Calu3 (cell line): Measurements from ENCODE around the gene CRY1. TPM values are rescaled to one million over a fixed set of nuclear protein-coding genes. Genes with fewer than 3 reads are reported as not detected.

Source experiments
- Bru-seq: library from RNA; stranded (reverse); fragments of 400-500 nt; gene quantifications from one replicate; lab custom pipeline; 2021; lab: Mats Ljungman, UMichigan
- BruChase-seq, 2 experiments: library from RNA; stranded (reverse); fragments of 400-500 nt; gene quantifications; one replicate each; lab custom pipeline; 2021; lab: Mats Ljungman, UMichigan
- BruUV-seq: library from RNA; stranded (reverse); fragments of 400-500 nt; replicated peaks from 2 replicates; lab custom pipeline; 2021; lab: Mats Ljungman, UMichigan
- CTCF ChIA-PET: fragments of 300-600 bp; sonication (Branson Sonifier 250); formaldehyde crosslinking; loops from one replicate; lab custom pipeline; 2022; ENCODE audit warnings: antibody characterized with exemption; lab: Charles Lee
- DNase-seq: peaks from one replicate; pipeline ENCODE4 v3.0.0; 2022
- H3K27ac Mint-ChIP-seq: one replicate; pipeline ENCODE4 v1.8.0; 2022; ENCODE audit warnings: mixed read lengths; ENCODE audit not compliant: unreplicated experiment
- H3K27me3 Mint-ChIP-seq: one replicate; pipeline ENCODE4 v1.8.0; 2022; ENCODE audit warnings: mixed read lengths; ENCODE audit not compliant: unreplicated experiment
- H3K36me3 Mint-ChIP-seq: one replicate; pipeline ENCODE4 v1.8.0; 2022; ENCODE audit warnings: mild to moderate bottlenecking, moderate library complexity, mixed read lengths; ENCODE audit not compliant: insufficient read depth, unreplicated experiment
- H3K4me1 Mint-ChIP-seq: one replicate; pipeline ENCODE4 v1.8.0; 2022; ENCODE audit warnings: mild to moderate bottlenecking, low read depth, mixed read lengths; ENCODE audit not compliant: unreplicated experiment
- H3K4me3 Mint-ChIP-seq: one replicate; pipeline ENCODE4 v1.8.0; 2022; ENCODE audit warnings: mild to moderate bottlenecking, low read depth, moderate library complexity, mixed read lengths; ENCODE audit not compliant: unreplicated experiment
- H3K9me3 Mint-ChIP-seq: one replicate; pipeline ENCODE4 v1.8.0; 2022; ENCODE audit warnings: low read depth, mixed read lengths; ENCODE audit not compliant: unreplicated experiment
- CTCF ChIP-seq: fragments of 200-600 bp; IDR thresholded peaks from one replicate; pipeline ENCODE4 v1.8.0; 2022; ENCODE audit warnings: antibody characterized with exemption; ENCODE audit not compliant: unreplicated experiment
- intact Hi-C: fragments of 100-400 bp; cut with micrococcal nuclease; formaldehyde crosslinking; loops from one replicate; pipeline ENCODE4 v1.10.0; 2022; ENCODE audit not compliant: unreplicated experiment
- long read RNA-seq: library from polyadenylated mRNA; stranded (forward); transcript quantifications from one replicate; pipeline ENCODE4 v2.0.0, GENCODE V29; 2022
- total RNA-seq: library from RNA; stranded (reverse); gene quantifications from 2 replicates; pipeline ENCODE4 v1.2.3, GENCODE V29; 2022

CRY1 gene
- 17.1 and 19.7 TPM in 2 replicates for total RNA-seq
- percentile 71 among the genes with signal in this experiment for Bru-seq, nascent RNA
- percentile 60 among the genes with signal in this experiment for BruChase-seq, experiment 1, labeled RNA remaining after a 6-hour chase
- BruChase-seq, experiment 2, labeled RNA remaining after a 2-hour chase, result percentile 53 among the genes with signal in this experiment
- long read RNA-seq, transcript CRY1-201 (13 exons, 3,267 nt), result major isoform, 27 of 33 reads
- long read RNA-seq, partial matches to known transcripts, result 5 of 33 reads
- long read RNA-seq, other reads (novel, unspliced or antisense), result 1 of 33 reads

GRCh38 chr12:107093417-107094182 lies at the start of gene CRY1:
Gene CRY1, minus strand, starts transcription at chr12:107093549. Its CDS starts 588 bp downstream, at chr12:107092961.
- no TSS peak for BruUV-seq
- no peaks in the 10 kb centered on the region for H3K36me3 Mint-ChIP-seq
- intact Hi-C loops, result loop anchor here (5.0 to 10.0 kb wide), 3 partner anchors 66 to 1211 kb away; no protein-coding TSS in a partner anchor
- peaks cover 6% of the 10 kb centered on the region for H3K9me3 Mint-ChIP-seq
- peak; percentile 98 for DNase-seq
- peaks cover 18% of the 10 kb centered on the region for H3K27me3 Mint-ChIP-seq
- H3K27ac Mint-ChIP-seq, result no peak within 1 kb of the TSS
- CTCF ChIA-PET, result interaction anchor here (0.6 to 1.3 kb wide), 2 partner anchors 11 to 636 kb away, joined by 3 to 11 read pairs; no protein-coding TSS in a partner anchor
- TF ChIP-seq CTCF, result no peak
- no peaks in the 10 kb centered on the region for H3K4me1 Mint-ChIP-seq
- no peak within 1 kb of the TSS for H3K4me3 Mint-ChIP-seq

DNA sequence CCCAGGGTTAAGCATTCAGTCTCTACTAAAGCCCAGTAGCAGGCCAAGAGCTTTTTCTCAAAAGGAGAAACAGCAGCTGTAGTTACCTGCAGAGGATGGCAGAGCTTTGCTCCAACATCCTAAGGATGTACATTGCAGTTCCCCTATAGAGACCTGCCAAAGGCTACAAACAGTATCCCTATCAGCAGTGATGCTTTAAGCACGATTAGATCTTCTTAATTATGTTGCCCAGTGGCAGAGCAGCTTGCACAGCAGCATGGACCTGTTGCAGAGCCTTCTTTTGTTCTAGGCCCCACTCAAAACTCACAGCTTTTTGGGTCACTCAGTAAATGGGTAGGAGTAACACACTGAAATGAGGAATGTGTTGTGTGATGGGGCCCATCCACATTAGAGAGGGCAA lies 46.4 kb upstream of the CRY1 start:
- H3K9me3 Mint-ChIP-seq, result no peaks in the 10 kb centered on the region
- no peaks in the 10 kb centered on the region for H3K4me1 Mint-ChIP-seq
- no peak for DNase-seq
- H3K36me3 Mint-ChIP-seq, result no peaks in the 10 kb centered on the region
- intact Hi-C loops, result no loop called here
- H3K4me3 Mint-ChIP-seq, result no peak overlapping the region
- no TSS peak for BruUV-seq
- no peak overlapping the region for H3K27ac Mint-ChIP-seq
- CTCF ChIA-PET, result no interaction called here
- no peak for TF ChIP-seq CTCF
- H3K27me3 Mint-ChIP-seq, result peaks cover 43% of the 10 kb centered on the region

- Mint-ChIP-seq H3K4me3 (no peak overlapping the region), H3K27me3 (peaks cover 37% of the 10 kb centered on the region), H3K9me3 (no peaks in the 10 kb centered on the region), H3K36me3 (no peaks in the 10 kb centered on the region), H3K27ac (no peak overlapping the region), H3K4me1 (no peaks in the 10 kb centered on the region)
- TF ChIP-seq CTCF, result no peak
- no TSS peak for BruUV-seq
- intact Hi-C loops, result no loop called here
- CTCF ChIA-PET, result no interaction called here
- no peak for DNase-seq
These were observed 45.6 kb upstream of the CRY1 start for GRCh38 chr12:107138990-107139389.

- CTCF ChIA-PET, result no interaction called here
- peaks cover 41% of the 10 kb centered on the region for H3K27me3 Mint-ChIP-seq
- H3K36me3 Mint-ChIP-seq, result no peaks in the 10 kb centered on the region
- BruUV-seq, result no TSS peak
- no peak for DNase-seq
- no peaks in the 10 kb centered on the region for H3K4me1 Mint-ChIP-seq
- intact Hi-C loops, result no loop called here
- no peak overlapping the region for H3K27ac Mint-ChIP-seq
- no peak for TF ChIP-seq CTCF
- no peak overlapping the region for H3K4me3 Mint-ChIP-seq
- H3K9me3 Mint-ChIP-seq, result no peaks in the 10 kb centered on the region
These were observed 41.8 kb upstream of the CRY1 start for GRCh38 chr12:107135177-107135576.
